Measurements from ENCODE around the gene TNIK. TPM values are rescaled to one million over a fixed set of nuclear protein-coding genes. Genes with fewer than 3 reads are reported as not detected.

TNIK gene
- total RNA-seq, 1 donor from 2014 or later, result 1.1 TPM

DNA sequence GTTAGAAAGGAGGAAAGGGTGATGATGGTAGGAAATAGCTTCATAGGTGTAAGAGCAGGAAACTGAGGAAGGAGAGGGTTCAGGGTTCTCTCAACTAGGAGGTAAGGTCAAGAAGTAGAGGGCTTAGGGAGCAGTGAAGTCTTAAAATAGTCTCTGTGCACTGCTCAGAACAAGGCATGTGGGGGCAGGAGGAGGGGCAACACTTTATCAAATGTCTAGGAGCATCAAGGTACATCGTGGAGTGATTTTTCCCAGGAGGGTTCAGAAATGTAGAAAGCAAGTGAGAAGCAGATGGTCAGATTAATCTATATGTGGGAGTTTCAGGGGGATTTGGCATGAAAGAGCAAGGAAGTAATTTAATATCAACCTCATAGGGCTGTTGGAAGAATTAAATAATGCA lies 58.8 kb downstream of the TNIK start:
- H3K4me3 ChIP-seq (ENCODE audit: low read depth, low read length), result no peak overlapping the region
- no peaks in the 10 kb centered on the region for H3K27me3 ChIP-seq (ENCODE audit: control insufficient read depth, insufficient read depth, low read length)
- no peaks in the 10 kb centered on the region for H3K36me3 ChIP-seq (ENCODE audit: control insufficient read depth, insufficient read depth, low read length)
- no peak for DNase-seq (ENCODE audit: low read depth)
- TF ChIP-seq CTCF (IDR thresholded peaks at IDR 0.05; ENCODE audit: insufficient read depth, low read length, severe bottlenecking), result no peak
- FAIRE-seq, result no peak

DNA sequence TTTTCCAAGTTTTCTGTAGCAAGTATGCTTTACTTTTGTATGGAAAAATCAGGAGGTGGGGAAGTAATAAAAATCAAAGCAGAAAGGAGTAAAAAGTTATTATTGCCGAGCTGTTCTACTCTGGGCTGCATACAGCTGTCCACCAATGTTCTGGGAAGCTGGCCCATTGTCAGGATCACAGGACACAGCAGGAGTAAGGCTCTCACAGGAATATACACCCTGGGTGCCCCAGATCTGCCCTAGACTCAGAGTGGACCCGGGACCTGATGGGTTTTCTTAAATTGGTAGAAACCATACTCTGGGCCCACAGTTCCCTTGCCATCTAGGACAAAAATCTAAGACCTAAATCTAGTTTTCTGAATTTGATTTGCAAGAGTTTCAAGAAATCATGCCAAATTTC lies 60.4 kb downstream of the TNIK start:
- no peak overlapping the region for H3K4me3 ChIP-seq (ENCODE audit: low read depth, low read length)
- DNase-seq (ENCODE audit: low read depth) (no peak), FAIRE-seq (no peak)
- H3K36me3 ChIP-seq (ENCODE audit: control insufficient read depth, insufficient read depth, low read length), result no peaks in the 10 kb centered on the region
- no peak for TF ChIP-seq CTCF (IDR thresholded peaks at IDR 0.05; ENCODE audit: insufficient read depth, low read length, severe bottlenecking)
- no peaks in the 10 kb centered on the region for H3K27me3 ChIP-seq (ENCODE audit: control insufficient read depth, insufficient read depth, low read length)

DNA sequence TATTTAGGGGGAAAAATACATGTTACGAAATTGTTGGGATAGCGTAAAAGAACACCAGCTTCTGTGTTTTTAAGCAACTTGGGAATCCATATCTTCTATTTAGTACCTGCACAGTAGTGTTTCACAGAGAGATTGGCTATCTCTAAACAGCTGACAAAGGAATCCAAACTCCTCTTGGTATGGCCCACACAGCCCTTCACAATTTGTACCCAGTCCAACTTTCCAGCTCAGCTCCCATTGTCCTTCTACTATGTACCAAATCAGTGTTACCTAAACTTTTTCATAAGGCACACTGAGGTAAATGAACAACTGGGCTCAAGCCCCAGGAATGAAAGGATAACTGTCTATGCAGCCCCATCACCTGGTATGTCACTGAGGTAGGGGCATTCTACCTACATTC lies 61.9 kb downstream of the TNIK start:
- Histone ChIP-seq H3K36me3 (ENCODE audit: control insufficient read depth, insufficient read depth, low read length) (no peaks in the 10 kb centered on the region), H3K27me3 (ENCODE audit: control insufficient read depth, insufficient read depth, low read length) (no peaks in the 10 kb centered on the region), H3K4me3 (ENCODE audit: low read depth, low read length) (no peak overlapping the region)
- no peak for TF ChIP-seq CTCF (IDR thresholded peaks at IDR 0.05; ENCODE audit: insufficient read depth, low read length, severe bottlenecking)
- FAIRE-seq (no peak), DNase-seq (ENCODE audit: low read depth) (no peak)

GRCh38 chr3:171397089-171397488 lies 63.1 kb downstream of the TNIK start:
- TF ChIP-seq CTCF (IDR thresholded peaks at IDR 0.05; ENCODE audit: insufficient read depth, low read length, severe bottlenecking), result no peak
- Histone ChIP-seq H3K36me3 (ENCODE audit: control insufficient read depth, insufficient read depth, low read length) (no peaks in the 10 kb centered on the region), H3K27me3 (ENCODE audit: control insufficient read depth, insufficient read depth, low read length) (no peaks in the 10 kb centered on the region), H3K4me3 (ENCODE audit: low read depth, low read length) (no peak overlapping the region)
- FAIRE-seq (no peak), DNase-seq (ENCODE audit: low read depth) (no peak)

DNA sequence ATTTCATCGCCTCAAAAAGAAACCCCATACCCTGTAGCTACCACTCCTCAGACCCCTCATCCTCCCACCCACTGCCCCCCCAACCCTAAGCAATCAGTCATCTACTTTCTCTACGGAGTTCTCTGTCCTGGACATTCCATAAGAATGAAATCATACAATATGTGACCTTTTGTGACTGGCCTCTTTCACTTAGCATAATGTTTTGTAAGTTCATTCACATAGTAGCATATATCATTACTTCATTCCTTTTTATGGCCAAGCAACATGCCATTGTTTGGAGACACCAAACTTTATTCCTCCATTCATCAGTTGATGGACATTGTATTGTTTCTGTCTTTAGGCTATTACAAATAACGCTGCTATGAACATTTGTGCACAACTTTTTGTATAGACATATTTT lies 64.2 kb downstream of the TNIK start:
- FAIRE-seq, result no peak
- H3K27me3 ChIP-seq (ENCODE audit: control insufficient read depth, insufficient read depth, low read length), result no peaks in the 10 kb centered on the region
- DNase-seq (ENCODE audit: low read depth), result no peak
- no peak overlapping the region for H3K4me3 ChIP-seq (ENCODE audit: low read depth, low read length)
- TF ChIP-seq CTCF (IDR thresholded peaks at IDR 0.05; ENCODE audit: insufficient read depth, low read length, severe bottlenecking), result no peak
- H3K36me3 ChIP-seq (ENCODE audit: control insufficient read depth, insufficient read depth, low read length), result no peaks in the 10 kb centered on the region

- TF ChIP-seq CTCF (IDR thresholded peaks at IDR 0.05; ENCODE audit: insufficient read depth, low read length, severe bottlenecking), result no peak
- FAIRE-seq (no peak), DNase-seq (ENCODE audit: low read depth) (no peak)
- Histone ChIP-seq H3K4me3 (ENCODE audit: low read depth, low read length) (no peak overlapping the region), H3K36me3 (ENCODE audit: control insufficient read depth, insufficient read depth, low read length) (no peaks in the 10 kb centered on the region), H3K27me3 (ENCODE audit: control insufficient read depth, insufficient read depth, low read length) (no peaks in the 10 kb centered on the region)
Measured at GRCh38 chr3:171393032-171393744, 67.0 kb downstream of the TNIK start.
